ENCODE measurements around the gene PTPRN2.
"Not testable (repeated sequence)": the region's sequence is repeated elsewhere in the genome, so short reads cannot be mapped to it uniquely, and the experiment has no call there.

The PTPRN2 gene

GRCh38 chr7:158508802-158509385 is 78.7 kb downstream of the PTPRN2 start:
- DNase-seq: no peak

- DNase-seq: not testable (repeated sequence)
Measured at GRCh38 chr7:158508321-158508720, 79.3 kb downstream of the PTPRN2 start.

- no peak for DNase-seq
Measured at GRCh38 chr7:158507917-158508316, 79.7 kb downstream of the PTPRN2 start.

- DNase-seq: not testable (repeated sequence)
Measured at GRCh38 chr7:158507175-158507574, 80.4 kb downstream of the PTPRN2 start.

- DNase-seq: no peak
Measured at GRCh38 chr7:158506626-158507025, 81.0 kb downstream of the PTPRN2 start.

GRCh38 chr7:158505683-158506082 is 81.9 kb downstream of the PTPRN2 start:
- DNase-seq: no peak

GRCh38 chr7:158502068-158502750 is 85.4 kb downstream of the PTPRN2 start:
- DNase-seq: no peak

- DNase-seq: no peak
Measured at GRCh38 chr7:158501393-158502067, 86.1 kb downstream of the PTPRN2 start.

GRCh38 chr7:158500651-158501052 is 87.0 kb downstream of the PTPRN2 start:
- DNase-seq: no peak

GRCh38 chr7:158499082-158499455 is 88.6 kb downstream of the PTPRN2 start:
- DNase-seq: no peak

- no peak for DNase-seq
Measured at GRCh38 chr7:158498443-158499081, 89.1 kb downstream of the PTPRN2 start.

- DNase-seq: no peak
Measured at GRCh38 chr7:158497627-158498026, 90.0 kb downstream of the PTPRN2 start.

- no peak for DNase-seq
Measured at GRCh38 chr7:158495786-158496185, 91.8 kb downstream of the PTPRN2 start.

GRCh38 chr7:158495216-158495615 is 92.4 kb downstream of the PTPRN2 start:
- DNase-seq: no peak

GRCh38 chr7:158494643-158495042 is 93.0 kb downstream of the PTPRN2 start:
- no peak for DNase-seq

- no peak for DNase-seq
Measured at GRCh38 chr7:158494162-158494586, 93.4 kb downstream of the PTPRN2 start.

GRCh38 chr7:158492367-158492764 is 95.3 kb downstream of the PTPRN2 start:
- no peak for DNase-seq

- DNase-seq: no peak
Measured at GRCh38 chr7:158491094-158491493, 96.5 kb downstream of the PTPRN2 start.

GRCh38 chr7:158490171-158490782 is 97.3 kb downstream of the PTPRN2 start:
- no peak for DNase-seq

GRCh38 chr7:158489462-158490155 is 98.0 kb downstream of the PTPRN2 start:
- DNase-seq: no peak

GRCh38 chr7:158488181-158488971 is 99.2 kb downstream of the PTPRN2 start:
- DNase-seq: no peak

- DNase-seq: no peak
Measured at GRCh38 chr7:158487631-158488151, 99.9 kb downstream of the PTPRN2 start.
